Measurements from ENCODE around the gene SLC25A3. TPM values are rescaled to one million over a fixed set of nuclear protein-coding genes. Genes with fewer than 3 reads are reported as not detected.
"Not testable (repeated sequence)": the region's sequence is repeated elsewhere in the genome, so short reads cannot be mapped to it uniquely, and the experiment has no call there.

The SLC25A3 gene
- total RNA-seq, 2 experiments from 2014 or later, result 665 to 672 TPM

- CTCF ChIA-PET, result interaction anchor here (1.2 kb wide), 1 partner anchor 37 kb away, joined by 3 read pairs; no protein-coding TSS in a partner anchor
- no peak for ATAC-seq
- no peak overlapping the region for H3K4me3 Mint-ChIP-seq
Measured at GRCh38 chr12:98574110-98574509, 19.4 kb upstream of the SLC25A3 start.

GRCh38 chr12:98575013-98575412 lies 18.5 kb upstream of the SLC25A3 start:
- no peaks in the 10 kb centered on the region for H3K36me3 Mint-ChIP-seq (ENCODE audit: low read depth)
- CTCF ChIA-PET, result interaction anchor here (0.9 to 5.2 kb wide), 2 partner anchors 8 to 84 kb away, joined by 3 to 34 read pairs; no protein-coding TSS in a partner anchor
- no peaks in the 10 kb centered on the region for H3K27me3 Mint-ChIP-seq
- H3K4me1 Mint-ChIP-seq (ENCODE audit: low read depth), result no peaks in the 10 kb centered on the region
- no peaks in the 10 kb centered on the region for H3K9me3 Mint-ChIP-seq
- TF ChIP-seq CTCF (IDR thresholded peaks at IDR 0.05), result no peak
- H3K4me3 Mint-ChIP-seq, result no peak overlapping the region
- POLR2A ChIA-PET, result interaction anchor here (0.6 to 1.1 kb wide), 2 partner anchors 25 to 45 kb away, joined by 3 to 5 read pairs; no protein-coding TSS in a partner anchor
- DNase-seq (no peak), ATAC-seq (no peak)
- intact Hi-C loops (cut with micrococcal nuclease), result no loop called here
- no peak overlapping the region for H3K27ac Mint-ChIP-seq

More at GRCh38 chr12:98574110-98574509, 19.4 kb upstream of the SLC25A3 start:
- no peaks in the 10 kb centered on the region for H3K4me1 Mint-ChIP-seq (ENCODE audit: low read depth)
- H3K27me3 Mint-ChIP-seq, result no peaks in the 10 kb centered on the region
- TF ChIP-seq CTCF (IDR thresholded peaks at IDR 0.05), result no peak
- DNase-seq, result no peak
- H3K9me3 Mint-ChIP-seq, result no peaks in the 10 kb centered on the region
- POLR2A ChIA-PET, result no interaction called here
- intact Hi-C loops (cut with micrococcal nuclease), result no loop called here
- H3K27ac Mint-ChIP-seq, result no peak overlapping the region
- no peaks in the 10 kb centered on the region for H3K36me3 Mint-ChIP-seq (ENCODE audit: low read depth)

- ATAC-seq, H3K9me3 Mint-ChIP-seq, H3K27ac Mint-ChIP-seq: not testable (repeated sequence)
Measured at GRCh38 chr12:98576795-98577194, 16.7 kb upstream of the SLC25A3 start.

GRCh38 chr12:98578392-98578791 lies 15.1 kb upstream of the SLC25A3 start:
- H3K36me3 Mint-ChIP-seq (ENCODE audit: low read depth), result no peaks in the 10 kb centered on the region
- H3K27me3 Mint-ChIP-seq, result no peaks in the 10 kb centered on the region
- no peak overlapping the region for H3K4me3 Mint-ChIP-seq

More at GRCh38 chr12:98576795-98577194, 16.7 kb upstream of the SLC25A3 start:
- H3K4me1 Mint-ChIP-seq (ENCODE audit: low read depth); H3K4me3 Mint-ChIP-seq; POLR2A ChIA-PET; H3K27me3 Mint-ChIP-seq; DNase-seq; H3K36me3 Mint-ChIP-seq (ENCODE audit: low read depth); intact Hi-C loops (cut with micrococcal nuclease): not testable (repeated sequence)
- CTCF ChIA-PET, result interaction anchor here (5.2 kb wide), 1 partner anchor 10 kb away, joined by 34 read pairs; no protein-coding TSS in a partner anchor

GRCh38 chr12:98578821-98579220 lies 14.7 kb upstream of the SLC25A3 start:
- POLR2A ChIA-PET, result interaction anchor here (1.0 kb wide), 1 partner anchor 15 kb away, joined by 3 read pairs; the partner anchor contains the start of gene SLC25A3
- peak; percentile 24 for ATAC-seq
- intact Hi-C loops (cut with micrococcal nuclease), result no loop called here
- Mint-ChIP-seq H3K4me3 (no peak overlapping the region), H3K27me3 (no peaks in the 10 kb centered on the region), H3K27ac (no peak overlapping the region), H3K36me3 (ENCODE audit: low read depth) (no peaks in the 10 kb centered on the region), H3K9me3 (no peaks in the 10 kb centered on the region), H3K4me1 (ENCODE audit: low read depth) (no peaks in the 10 kb centered on the region)
- no peak for TF ChIP-seq CTCF (IDR thresholded peaks at IDR 0.05)
- no peak for DNase-seq
- CTCF ChIA-PET, result interaction anchor here (5.2 kb wide), 1 partner anchor 12 kb away, joined by 34 read pairs; no protein-coding TSS in a partner anchor

More at GRCh38 chr12:98578392-98578791, 15.1 kb upstream of the SLC25A3 start:
- ATAC-seq (no peak), DNase-seq (no peak)
- ChIA-PET POLR2A (interaction anchor here (1.0 kb wide), 1 partner anchor 15 kb away, joined by 3 read pairs; the partner anchor contains the start of gene SLC25A3), CTCF (interaction anchor here (5.2 kb wide), 1 partner anchor 12 kb away, joined by 34 read pairs; no protein-coding TSS in a partner anchor)
- H3K9me3 Mint-ChIP-seq, result no peaks in the 10 kb centered on the region
- H3K27ac Mint-ChIP-seq, result no peak overlapping the region
- TF ChIP-seq CTCF (IDR thresholded peaks at IDR 0.05), result no peak
- no peaks in the 10 kb centered on the region for H3K4me1 Mint-ChIP-seq (ENCODE audit: low read depth)
- intact Hi-C loops (cut with micrococcal nuclease), result no loop called here

All from activated CD8-positive, alpha-beta T cell treated with anti-CD3 and anti-CD28 coated beads for 36 hours (primary cell).